ENCODE data around the gene HNRNPA1L2. TPM values are rescaled to one million over a fixed set of nuclear protein-coding genes. Genes with fewer than 3 reads are reported as not detected.
"Not testable (repeated sequence)": the region's sequence is repeated elsewhere in the genome, so short reads cannot be mapped to it uniquely, and the experiment has no call there.

Gene HNRNPA1L2
- total RNA-seq, 1 donor from 2014 or later, result 18.1 TPM

DNA sequence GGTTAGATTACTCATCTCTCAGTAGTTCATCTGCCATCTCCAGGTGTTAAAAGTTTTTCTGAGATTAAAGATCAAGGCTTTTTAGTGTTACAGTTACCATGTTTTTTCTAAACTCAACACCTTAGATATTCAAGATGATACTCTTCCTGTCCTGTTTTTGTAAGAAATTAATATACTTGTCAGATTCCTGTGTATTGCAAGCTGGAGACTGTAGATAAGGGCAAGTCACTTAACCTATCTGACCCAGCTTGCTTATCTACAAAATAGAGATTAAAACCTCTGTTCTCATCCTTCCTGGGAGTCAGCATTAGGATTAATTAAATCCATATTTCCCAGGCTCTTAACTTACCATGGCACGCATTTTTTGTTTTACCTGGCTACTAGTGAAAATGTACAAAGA lies 35.6 kb downstream of the HNRNPA1L2 start:
- Mint-ChIP-seq H3K4me3 (no peak overlapping the region), H3K36me3 (peaks cover 27% of the 10 kb centered on the region), H3K4me1 (no peaks in the 10 kb centered on the region), H3K27ac (no peak overlapping the region), H3K9me3 (no peaks in the 10 kb centered on the region), H3K27me3 (ENCODE audit: low read depth) (no peaks in the 10 kb centered on the region)
- no peak for DNase-seq (ENCODE audit: low spot score in 2 of 2, unreplicated experiment in 2 of 2)
- TF ChIP-seq, protein P1, sequence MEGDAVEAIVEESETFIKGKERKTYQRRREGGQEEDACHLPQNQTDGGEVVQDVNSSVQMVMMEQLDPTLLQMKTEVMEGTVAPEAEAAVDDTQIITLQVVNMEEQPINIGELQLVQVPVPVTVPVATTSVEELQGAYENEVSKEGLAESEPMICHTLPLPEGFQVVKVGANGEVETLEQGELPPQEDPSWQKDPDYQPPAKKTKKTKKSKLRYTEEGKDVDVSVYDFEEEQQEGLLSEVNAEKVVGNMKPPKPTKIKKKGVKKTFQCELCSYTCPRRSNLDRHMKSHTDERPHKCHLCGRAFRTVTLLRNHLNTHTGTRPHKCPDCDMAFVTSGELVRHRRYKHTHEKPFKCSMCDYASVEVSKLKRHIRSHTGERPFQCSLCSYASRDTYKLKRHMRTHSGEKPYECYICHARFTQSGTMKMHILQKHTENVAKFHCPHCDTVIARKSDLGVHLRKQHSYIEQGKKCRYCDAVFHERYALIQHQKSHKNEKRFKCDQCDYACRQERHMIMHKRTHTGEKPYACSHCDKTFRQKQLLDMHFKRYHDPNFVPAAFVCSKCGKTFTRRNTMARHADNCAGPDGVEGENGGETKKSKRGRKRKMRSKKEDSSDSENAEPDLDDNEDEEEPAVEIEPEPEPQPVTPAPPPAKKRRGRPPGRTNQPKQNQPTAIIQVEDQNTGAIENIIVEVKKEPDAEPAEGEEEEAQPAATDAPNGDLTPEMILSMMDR (IDR thresholded peaks at IDR 0.05; ENCODE audit: unreplicated experiment), result no peak

DNA sequence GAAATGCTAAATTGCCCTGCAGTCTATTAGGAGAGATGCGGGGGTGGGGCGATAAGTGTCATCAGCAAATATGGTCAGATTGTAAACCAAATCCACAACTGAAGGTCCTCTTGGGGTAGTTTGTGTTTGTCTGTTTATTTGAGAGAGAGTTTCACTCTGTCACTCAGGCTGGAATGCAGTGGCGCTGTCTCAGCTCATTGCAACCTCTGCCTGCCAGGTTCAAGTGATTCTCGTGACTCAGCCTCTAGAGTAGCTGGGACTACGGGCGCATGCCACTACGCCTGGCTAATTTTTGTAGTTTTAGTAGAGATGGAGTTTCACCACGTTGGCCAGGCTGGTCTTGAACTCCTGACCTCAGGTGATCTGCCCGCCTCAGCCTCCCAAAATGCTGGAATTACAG lies 43.6 kb downstream of the HNRNPA1L2 start:
- not testable (repeated sequence) for DNase-seq (ENCODE audit: low spot score in 2 of 2, unreplicated experiment in 2 of 2); H3K4me1 Mint-ChIP-seq; H3K27me3 Mint-ChIP-seq (ENCODE audit: low read depth); H3K4me3 Mint-ChIP-seq; H3K27ac Mint-ChIP-seq; H3K9me3 Mint-ChIP-seq
- H3K36me3 Mint-ChIP-seq, result peaks cover 40% of the 10 kb centered on the region

DNA sequence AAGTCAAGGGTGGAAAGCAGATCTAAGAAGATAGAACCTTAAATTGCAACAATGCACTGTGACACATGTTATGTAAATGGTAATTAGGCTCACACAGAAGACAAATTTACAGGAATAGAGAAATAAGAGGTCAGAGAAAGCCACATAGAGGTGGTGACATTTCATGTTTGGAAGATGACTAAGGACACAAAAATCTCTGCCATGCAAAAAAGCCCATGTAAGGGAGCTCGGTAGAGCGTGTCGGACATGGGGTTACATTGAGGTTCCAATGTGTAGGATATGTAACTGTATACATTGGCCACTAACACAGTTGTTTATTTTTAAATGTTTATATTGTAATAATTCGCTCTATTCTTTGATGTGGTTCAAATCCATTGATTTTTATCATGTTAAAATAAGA lies 44.1 kb downstream of the HNRNPA1L2 start:
- H3K9me3 Mint-ChIP-seq, result no peaks in the 10 kb centered on the region
- TF ChIP-seq, protein P1 (IDR thresholded peaks at IDR 0.05; ENCODE audit: unreplicated experiment), result no peak
- no peak overlapping the region for H3K4me3 Mint-ChIP-seq
- peaks cover 40% of the 10 kb centered on the region for H3K36me3 Mint-ChIP-seq
- no peaks in the 10 kb centered on the region for H3K27me3 Mint-ChIP-seq (ENCODE audit: low read depth)
- H3K4me1 Mint-ChIP-seq, result no peaks in the 10 kb centered on the region
- H3K27ac Mint-ChIP-seq, result no peak overlapping the region
- DNase-seq (ENCODE audit: low spot score in 2 of 2, unreplicated experiment in 2 of 2), result no peak

Other genes with a start within 250 kb of the HNRNPA1L2 start
- gene THSD1, start 236.3 kb upstream of the HNRNPA1L2 start, total RNA-seq, result 1.3 to 1.6 TPM (median 1.5 TPM) in 3 replicates
- 52.8 to 58.9 TPM (median 55.2 TPM) in 3 replicates for gene VPS36, start 191.8 kb upstream of the HNRNPA1L2 start, total RNA-seq
- gene CKAP2, start 187.0 kb upstream of the HNRNPA1L2 start, total RNA-seq, result 40.4 to 45.4 TPM (median 40.4 TPM) in 3 replicates
- 38.5 to 42.4 TPM (median 41.6 TPM) in 3 replicates for gene SUGT1, start 10.4 kb downstream of the HNRNPA1L2 start, total RNA-seq
- 0.24 to 0.78 TPM (median 0.41 TPM) in 3 replicates for gene CNMD, start 97.4 kb downstream of the HNRNPA1L2 start, total RNA-seq
- gene PCDH8, start 206.2 kb downstream of the HNRNPA1L2 start, total RNA-seq, result 0.09 to 0.25 TPM (median 0.23 TPM) in 3 replicates